Right lobe of liver (tissue), 6 donors: ENCODE measurements around the gene N4BP2L1. TPM values are rescaled to one million over a fixed set of nuclear protein-coding genes. Genes with fewer than 3 reads are reported as not detected.

Experiments used
- ATAC-seq, 4 donors: fragments of 200-7000 bp; cut with Tn5 transposase; one replicate each; pipeline ENCODE4 v1.9.1; 2020; ENCODE audit warnings: mild to moderate bottlenecking in 4 of 4, moderate library complexity in 4 of 4
- DNase-seq, 3 donors: peaks; one replicate each; pipeline ENCODE4 v3.0.0-alpha.2; 2020
- H3K27ac ChIP-seq, 3 donors: fragments of 200-600 bp; one replicate each; pipeline ENCODE4 v1.8.0; 2022
- H3K27me3 ChIP-seq, 2 donors: fragments of 200-600 bp; one replicate each; pipeline ENCODE4 v1.8.0; 2022
- H3K36me3 ChIP-seq, 4 donors: fragments of 200-600 bp; sonication (generic) in 1 of 4; one replicate each; pipeline versions ENCODE4 v1.5.1 to v1.8.0; 2017 to 2022; ENCODE audit warnings: control low read depth in 1 of 4
- H3K4me1 ChIP-seq, 4 donors: fragments of 200-600 bp; sonication (generic) in 1 of 4; one replicate each; pipeline versions ENCODE4 v1.5.1 to v1.8.0; 2017 to 2022; ENCODE audit warnings: control low read depth in 1 of 4
- H3K4me3 ChIP-seq, 3 donors: fragments of 200-600 bp; one replicate each; pipeline ENCODE4 v1.8.0; 2022
- H3K9me3 ChIP-seq, 4 donors: fragments of 200-600 bp; sonication (generic) in 1 of 4; one replicate each; pipeline versions ENCODE4 v1.5.1 to v1.8.0; 2017 to 2022; ENCODE audit warnings: control low read depth in 1 of 4
- POLR2A ChIP-seq: fragments of 450-650 bp; IDR thresholded peaks from one replicate; pipeline ENCODE4 v1.6.1; 2017; ENCODE audit warnings: antibody characterized with exemption, mild to moderate bottlenecking
- WGBS: methylation state at CpG from one replicate; pipeline ENCODE4 v1.1.6; 2018; ENCODE audit warnings: low coverage, low lambda C conversion rate; ENCODE audit not compliant: insufficient coverage; ENCODE audit errors: missing lambda C conversion rate; 5-methylcytosine and 5-hydroxymethylcytosine counted together
- intact Hi-C, 2 donors: fragments of 100-400 bp; cut with DNase I; formaldehyde crosslinking; loops; one replicate each; pipeline versions ENCODE4 v1.11.2 to v1.14.1; 2022
- long read RNA-seq: library from polyadenylated mRNA; unstranded; transcript quantifications from one replicate; pipeline ENCODE4 v2.0.0, GENCODE V29; 2019
- total RNA-seq, 6 experiments: library from RNA; depleted of rRNA in 2 of 6; stranded (reverse); fragments of >200 nt in 2 of 6; fragmentation: NEBNext Ultra II Directional in 3 of 6; extraction: Animal tissue kit (Norgen Biotek cat#: 25700) in 3 of 6; gene quantifications; one replicate each; pipeline versions ENCODE4 v1.1.0 to v1.2.4, GENCODE V29; 2016 to 2023
- TF ChIP-seq, protein P1 (sequence below), 4 donors: fragments of 200-600 bp in 3 of 4; fragments of 450-650 bp in 1 of 4; IDR thresholded peaks; one replicate each; pipeline versions ENCODE4 v1.5.1 to v1.8.0; 2016 to 2022; ENCODE audit warnings: antibody characterized with exemption in 4 of 4, mild to moderate bottlenecking in 2 of 4
- donor health status: DM: no; HTN: yes; CAD: no.
- donor health status: DM: no; HTN: no; CAD: no.
- donor health status: DM: no; HTN: no; CAD: no.
- donor health status: DM: no; HTN: yes; CAD: no.
- donor health status: DM: no; HTN: yes; CAD: no.

N4BP2L1 gene
- total RNA-seq = 10 to 100 TPM; 17.4 to 56.9 (median 26.5) TPM
- long read RNA-seq, partial matches to known transcripts = 1 of 5 reads
- long read RNA-seq, other reads (novel, unspliced or antisense) = 1 of 5 reads

DNA sequence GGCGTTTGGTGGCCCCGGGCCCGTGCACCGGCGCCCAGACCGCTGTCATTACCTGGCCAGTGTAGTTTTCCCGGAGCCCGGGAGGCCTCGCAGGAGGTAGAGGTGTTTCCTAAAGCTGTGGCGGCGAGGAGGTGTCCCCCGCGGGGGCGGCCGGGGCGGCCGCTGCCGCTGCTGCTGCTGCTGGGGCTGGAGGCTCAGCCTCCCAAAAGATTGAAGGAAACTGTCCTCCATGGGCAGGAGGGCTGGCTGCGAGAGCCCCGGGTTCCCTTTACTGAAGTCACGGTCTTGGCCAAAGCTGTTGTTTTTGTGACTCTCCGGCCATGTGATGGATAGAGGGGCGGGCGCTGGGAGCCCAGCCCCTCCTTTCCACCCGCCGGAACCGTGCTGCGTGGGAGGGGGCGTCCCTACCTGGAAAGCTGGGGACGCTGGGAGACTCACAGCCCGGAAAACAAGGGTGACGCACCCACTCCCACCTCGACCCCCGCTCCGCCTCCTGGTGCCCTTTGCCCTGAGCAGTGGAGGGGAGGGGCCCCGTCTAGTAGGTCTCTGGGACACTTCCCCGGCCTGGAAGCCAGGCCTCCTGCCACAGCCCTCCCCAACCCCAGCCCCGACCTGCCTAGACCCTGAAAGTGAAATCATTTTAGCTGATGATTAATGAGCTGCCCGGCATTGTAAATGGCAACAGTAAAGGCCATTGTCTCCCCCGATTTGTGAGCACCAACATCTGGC is at the start of gene N4BP2L1:
N4BP2L1 (minus strand) TSS at position 279 of the 729 bp plus-strand sequence; CDS start at position 231, 48 bp downstream.
- 0% methylated on average over 6 of the region's 40 CpGs for WGBS

DNA sequence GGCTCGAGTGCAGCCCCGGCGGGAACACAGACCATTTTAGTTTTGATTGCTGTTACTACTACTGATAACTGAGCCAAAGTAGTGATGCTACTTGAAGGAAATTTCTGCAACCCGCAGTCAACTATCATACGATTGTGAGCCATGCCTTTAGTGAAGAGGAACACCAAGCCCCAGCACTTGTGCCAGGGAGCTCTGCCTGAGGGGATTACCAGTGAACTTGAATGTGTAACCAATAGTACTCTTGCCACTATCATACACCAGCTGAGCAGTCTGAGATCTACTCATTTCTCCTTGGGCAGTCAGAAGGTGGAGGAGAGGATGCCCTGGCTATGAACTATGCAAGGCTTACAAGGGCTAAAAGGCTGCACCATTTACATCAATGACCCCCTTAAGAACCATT is 49.0 kb upstream of the N4BP2L1 start:
- no peak overlapping the region for H3K27ac ChIP-seq
- DNase-seq = no peak
- ATAC-seq = no peak
- no peak overlapping the region for H3K4me3 ChIP-seq
- no peaks in the 10 kb centered on the region for H3K36me3 ChIP-seq
- no peaks in the 10 kb centered on the region for H3K9me3 ChIP-seq
- WGBS = 97% methylated on average over 5 of the region's 5 CpGs
- no peaks in the 10 kb centered on the region for H3K27me3 ChIP-seq
- intact Hi-C loops = no loop called here
- TF ChIP-seq, protein P1, sequence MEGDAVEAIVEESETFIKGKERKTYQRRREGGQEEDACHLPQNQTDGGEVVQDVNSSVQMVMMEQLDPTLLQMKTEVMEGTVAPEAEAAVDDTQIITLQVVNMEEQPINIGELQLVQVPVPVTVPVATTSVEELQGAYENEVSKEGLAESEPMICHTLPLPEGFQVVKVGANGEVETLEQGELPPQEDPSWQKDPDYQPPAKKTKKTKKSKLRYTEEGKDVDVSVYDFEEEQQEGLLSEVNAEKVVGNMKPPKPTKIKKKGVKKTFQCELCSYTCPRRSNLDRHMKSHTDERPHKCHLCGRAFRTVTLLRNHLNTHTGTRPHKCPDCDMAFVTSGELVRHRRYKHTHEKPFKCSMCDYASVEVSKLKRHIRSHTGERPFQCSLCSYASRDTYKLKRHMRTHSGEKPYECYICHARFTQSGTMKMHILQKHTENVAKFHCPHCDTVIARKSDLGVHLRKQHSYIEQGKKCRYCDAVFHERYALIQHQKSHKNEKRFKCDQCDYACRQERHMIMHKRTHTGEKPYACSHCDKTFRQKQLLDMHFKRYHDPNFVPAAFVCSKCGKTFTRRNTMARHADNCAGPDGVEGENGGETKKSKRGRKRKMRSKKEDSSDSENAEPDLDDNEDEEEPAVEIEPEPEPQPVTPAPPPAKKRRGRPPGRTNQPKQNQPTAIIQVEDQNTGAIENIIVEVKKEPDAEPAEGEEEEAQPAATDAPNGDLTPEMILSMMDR (IDR thresholded peaks at IDR 0.05) = no peak
- no peak for TF ChIP-seq POLR2A
- H3K4me1 ChIP-seq = no peaks in the 10 kb centered on the region

More for the DNA sequence above, at the start of gene N4BP2L1:
- DNase-seq (peak; percentile 96 to 98 (median 97)), ATAC-seq (peak; percentile 83 to 93 (median 86))
- Histone ChIP-seq H3K36me3 (peaks cover 0 to 8% (median 0%) of the 10 kb centered on the region in 4 donors), H3K27ac (peak within 1 kb of the TSS; percentile 98 to 100 (median 99)), H3K4me1 (peaks cover 0 to 33% (median 12%) of the 10 kb centered on the region in 4 donors), H3K9me3 (no peaks in the 10 kb centered on the region), H3K27me3 (no peaks in the 10 kb centered on the region), H3K4me3 (peak within 1 kb of the TSS; percentile 75 to 86 (median 83))
- intact Hi-C loops = no loop called here
- TF ChIP-seq POLR2A = peak; percentile 98
- TF ChIP-seq, protein P1 (IDR thresholded peaks at IDR 0.05) = no peak

DNA sequence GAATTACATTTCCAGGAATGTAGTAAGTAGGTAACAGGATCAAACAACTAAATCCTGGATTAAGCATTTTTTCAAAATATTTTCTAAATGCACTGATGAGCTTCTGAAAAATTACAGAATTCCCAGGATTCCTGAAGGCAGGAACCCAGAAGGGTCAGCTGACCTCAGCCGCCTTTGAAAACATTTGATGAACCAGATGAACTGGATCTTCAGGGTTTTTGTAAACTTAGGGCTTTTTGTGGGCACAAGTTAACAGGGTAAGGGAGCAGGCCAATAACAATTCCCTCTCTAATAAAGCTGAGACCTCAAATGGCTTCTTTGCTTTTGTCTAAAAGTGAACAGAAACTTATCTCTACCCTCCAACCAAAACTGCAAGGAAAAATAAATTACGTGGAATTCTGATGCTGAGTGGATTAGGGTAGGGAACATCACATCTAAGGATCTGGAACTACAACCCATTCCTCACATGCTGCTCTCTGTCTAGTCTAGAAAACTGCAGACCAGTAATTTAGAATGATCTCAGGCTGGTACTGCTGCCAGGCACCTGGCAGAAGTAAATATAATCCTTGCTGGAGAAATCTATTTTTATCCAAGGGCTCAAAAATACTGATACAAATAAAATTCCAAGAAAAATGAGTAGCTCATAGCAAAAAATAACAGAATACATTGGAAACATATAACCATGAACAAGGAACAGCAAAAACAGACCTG is 48.2 kb upstream of the N4BP2L1 start:
- Histone ChIP-seq H3K9me3 (no peaks in the 10 kb centered on the region), H3K4me1 (no peaks in the 10 kb centered on the region), H3K36me3 (no peaks in the 10 kb centered on the region), H3K27ac (no peak overlapping the region), H3K27me3 (no peaks in the 10 kb centered on the region), H3K4me3 (no peak overlapping the region)
- no peak for TF ChIP-seq POLR2A
- TF ChIP-seq, protein P1 (IDR thresholded peaks at IDR 0.05) = no peak
- intact Hi-C loops = no loop called here
- 94% methylated on average over 2 of the region's 2 CpGs for WGBS
- DNase-seq (no peak), ATAC-seq (no peak)

DNA sequence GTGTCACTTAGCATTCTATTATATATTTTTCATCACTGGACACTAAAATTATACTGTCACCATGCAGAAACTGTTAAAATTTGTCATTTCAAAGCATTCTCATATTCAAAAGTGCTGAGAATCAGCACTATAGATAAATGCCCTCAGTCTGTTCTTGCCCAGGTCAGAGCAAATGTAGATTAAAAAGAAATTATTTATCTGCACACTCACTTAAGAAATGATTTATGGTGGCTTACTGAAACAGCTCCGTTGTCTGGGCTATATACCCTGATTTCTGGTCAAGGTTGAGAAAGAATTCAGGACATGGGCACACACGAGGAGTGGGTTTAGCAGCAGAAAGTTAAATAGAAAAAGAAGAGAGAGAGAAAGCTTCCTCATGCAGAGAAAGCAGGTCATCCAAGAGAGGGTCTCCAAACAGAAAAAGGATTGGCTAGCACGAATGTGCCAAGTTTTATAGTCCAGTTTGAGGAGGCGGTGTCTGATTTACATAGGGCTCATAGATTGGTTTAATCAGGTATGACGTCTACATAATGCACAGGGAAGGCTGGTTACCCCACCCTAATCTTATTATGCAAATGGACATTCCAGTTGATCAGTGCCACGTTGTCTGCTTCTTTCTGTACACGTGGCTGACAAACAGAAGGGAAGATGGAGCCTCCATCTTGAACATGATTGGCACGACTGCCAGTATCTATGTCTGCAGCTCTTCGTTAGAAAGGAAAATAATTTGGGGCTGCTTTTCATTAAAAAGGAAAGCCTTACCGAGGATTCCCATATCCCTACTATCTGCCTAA is 47.3 kb upstream of the N4BP2L1 start:
- ATAC-seq (no peak), DNase-seq (no peak)
- intact Hi-C loops = no loop called here
- 84% methylated on average over 9 of the region's 10 CpGs for WGBS
- H3K27me3 ChIP-seq = no peaks in the 10 kb centered on the region
- H3K4me3 ChIP-seq = no peak overlapping the region
- no peaks in the 10 kb centered on the region for H3K9me3 ChIP-seq
- no peaks in the 10 kb centered on the region for H3K4me1 ChIP-seq
- no peak overlapping the region for H3K27ac ChIP-seq
- H3K36me3 ChIP-seq = no peaks in the 10 kb centered on the region
- TF ChIP-seq, protein P1 (IDR thresholded peaks at IDR 0.05) = no peak
- TF ChIP-seq POLR2A = no peak
